AG04450 (cell line): ENCODE results near the gene HSBP1L1. TPM values are rescaled to one million over a fixed set of nuclear protein-coding genes. Genes with fewer than 3 reads are reported as not detected.
"Not testable (repeated sequence)": the region's sequence is repeated elsewhere in the genome, so short reads cannot be mapped to it uniquely, and the experiment has no call there.

Source experiments
- CTCF ChIA-PET: fragments of 300-600, 350-600 bp; formaldehyde crosslinking; extraction: SDS; loops from one replicate; lab custom pipeline; 2022; ENCODE audit warnings: antibody characterized with exemption, inconsistent platforms; lab: Charles Lee
- POLR2A ChIA-PET: fragments of 350-600 bp; formaldehyde crosslinking; extraction: SDS; loops from one replicate; lab custom pipeline; 2021; ENCODE audit warnings: antibody characterized with exemption, inconsistent platforms; lab: Yijun Ruan, JAX
- DNase-seq: peaks from one replicate; pipeline ENCODE4 v3.0.0-alpha.2; 2011; ENCODE audit warnings: low read depth, low spot score
- H3K27ac ChIP-seq: one replicate; pipeline ENCODE4 v1.5.1; 2012; ENCODE audit warnings: low read depth, low read length, control low read depth
- H3K27me3 ChIP-seq: one replicate; pipeline ENCODE4 v1.6.0; 2012; ENCODE audit warnings: low read length; ENCODE audit not compliant: control insufficient read depth, insufficient read depth
- H3K4me3 ChIP-seq: 2 replicates; pipeline ENCODE4 v1.5.1; 2011; ENCODE audit warnings: mild to moderate bottlenecking, low read depth, low read length, control low read depth
- H3K9me3 ChIP-seq: 2 replicates; pipeline ENCODE4 v1.5.1; 2012; ENCODE audit warnings: low read length; ENCODE audit not compliant: control insufficient read depth, insufficient read depth
- CTCF ChIP-seq: IDR thresholded peaks from 2 replicates; pipeline ENCODE4 v1.5.1; 2011; ENCODE audit warnings: low read depth, low read length, control low read depth, inconsistent platforms
- polyA plus RNA-seq: library from polyadenylated mRNA; depleted of rRNA; stranded (reverse); fragments of >200 nt; gene quantifications from 2 replicates; pipeline ENCODE4 v1.2.3, GENCODE V29; 2011

Gene HSBP1L1
- polyA plus RNA-seq, 1 experiment, result 19.4 TPM

GRCh38 chr18:80002468-80002867 is 38.0 kb downstream of the HSBP1L1 start:
- CTCF ChIA-PET, result no interaction called here
- no peak for TF ChIP-seq CTCF
- Histone ChIP-seq H3K27me3 (no peaks in the 10 kb centered on the region), H3K9me3 (peaks cover 10% of the 10 kb centered on the region; the same call in 1 of the 2 replicates), H3K27ac (no peak overlapping the region), H3K4me3 (no peak overlapping the region)
- POLR2A ChIA-PET, result no interaction called here
- DNase-seq, result no peak

DNA sequence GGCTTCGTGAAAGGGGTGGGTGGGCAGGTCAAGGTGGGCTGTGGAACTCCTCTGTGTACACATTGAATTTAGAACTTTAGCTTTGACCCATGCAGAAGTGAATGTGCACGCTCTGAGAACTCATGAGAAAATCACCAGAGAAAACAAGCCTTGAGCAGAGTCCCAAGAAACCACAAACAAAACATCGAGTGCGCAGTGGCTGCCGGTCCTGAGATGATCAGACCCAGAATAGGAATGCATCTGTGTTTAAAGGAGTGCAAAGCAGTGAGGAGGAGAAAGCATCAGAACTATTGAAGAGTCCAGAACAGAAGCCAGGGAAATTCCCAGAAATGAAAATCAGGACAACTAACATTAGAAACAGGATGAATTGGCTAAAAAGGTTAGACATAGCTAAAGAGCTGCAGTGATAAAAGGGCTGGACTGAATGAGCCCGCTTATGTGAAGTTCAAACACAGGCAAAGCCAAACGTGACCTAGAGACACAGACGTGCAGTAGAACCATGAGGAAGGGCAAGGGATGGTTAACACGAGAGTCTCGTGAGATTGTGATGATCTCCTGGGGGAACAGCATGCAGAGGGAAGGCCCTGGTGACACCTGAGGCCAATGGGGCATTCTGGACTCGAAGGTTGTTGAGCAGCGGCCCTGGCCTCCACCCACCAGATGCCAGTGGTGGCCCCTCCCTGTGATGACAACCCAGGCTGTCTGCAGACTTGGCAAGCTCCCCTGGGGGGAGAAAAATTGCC is 40.3 kb downstream of the HSBP1L1 start:
- Histone ChIP-seq H3K27me3 (no peaks in the 10 kb centered on the region), H3K4me3 (no peak overlapping the region), H3K9me3 (peaks cover 16% of the 10 kb centered on the region; the same call in 1 of the 2 replicates), H3K27ac (no peak overlapping the region)
- POLR2A ChIA-PET, result interaction anchor here (1.4 kb wide), 1 partner anchor 29 kb away, joined by 5 read pairs; no protein-coding TSS in a partner anchor
- CTCF ChIA-PET, result no interaction called here
- TF ChIP-seq CTCF, result no peak
- DNase-seq, result no peak

DNA sequence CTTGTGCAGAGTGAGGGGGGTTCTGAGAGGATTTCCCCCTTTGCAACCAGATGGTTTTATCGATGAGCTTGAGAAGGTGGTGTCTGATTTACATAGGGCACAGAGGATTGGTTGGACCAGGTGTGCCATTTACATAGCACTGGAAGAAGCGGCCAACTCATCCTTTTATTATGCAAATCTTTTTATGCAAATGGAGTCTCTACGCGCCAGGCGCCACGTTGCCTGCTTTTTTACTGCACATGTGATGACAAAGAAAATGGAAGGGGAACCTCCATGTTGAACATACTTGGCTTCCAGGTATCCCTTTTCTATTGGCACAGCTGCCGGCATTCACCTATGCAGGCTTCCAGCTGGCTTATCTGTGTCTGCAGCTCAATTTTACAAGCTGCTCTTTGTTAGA is 42.3 kb downstream of the HSBP1L1 start:
- CTCF ChIA-PET, result no interaction called here
- POLR2A ChIA-PET, result no interaction called here
- no peak for TF ChIP-seq CTCF

DNA sequence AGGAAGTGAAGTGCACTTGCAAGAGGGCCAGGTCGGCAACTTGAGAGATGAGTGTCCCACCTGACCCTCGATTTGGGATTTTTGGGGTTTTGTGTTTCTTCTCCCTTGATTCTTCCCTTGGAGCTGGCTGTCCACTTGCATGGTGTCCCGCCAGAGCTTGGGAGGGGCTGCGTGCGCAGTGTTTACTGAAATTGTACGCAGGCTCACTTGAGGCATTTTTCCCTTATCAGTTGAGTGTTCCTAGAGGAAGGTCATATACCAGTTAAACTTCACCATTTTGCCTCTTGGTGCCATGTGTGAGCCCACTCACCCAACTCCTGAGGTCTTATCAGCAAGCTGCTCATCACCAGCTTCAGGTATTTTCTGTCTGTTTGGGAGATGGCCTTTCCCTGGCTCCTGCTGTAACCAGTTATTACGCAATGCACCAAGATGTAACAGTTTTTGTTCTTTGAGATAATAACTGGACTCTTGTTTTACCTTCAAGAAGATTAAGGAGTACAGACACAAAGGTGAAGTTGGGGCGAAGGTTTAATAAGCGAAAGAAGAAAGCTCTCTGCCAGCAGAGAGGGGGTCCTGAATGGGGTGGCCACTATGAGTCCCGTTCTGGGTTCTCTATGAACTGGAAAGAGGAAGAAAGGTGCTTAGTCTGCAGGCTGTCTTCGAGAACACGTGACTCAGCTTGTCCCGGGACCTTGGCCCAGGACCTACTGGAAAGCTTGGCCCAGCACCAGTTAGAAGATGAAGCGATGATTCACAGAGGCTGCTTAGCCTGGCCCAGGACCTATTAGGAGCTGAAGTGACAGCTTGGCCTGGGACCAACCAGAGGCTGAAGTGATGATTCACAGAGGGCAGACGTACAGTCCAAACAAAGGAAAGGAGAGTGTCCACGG is 45.5 kb downstream of the HSBP1L1 start:
- peak; percentile 85 for DNase-seq
- CTCF ChIA-PET, result no interaction called here
- no peaks in the 10 kb centered on the region for H3K27me3 ChIP-seq
- TF ChIP-seq CTCF, result no peak
- H3K9me3 ChIP-seq, result peaks cover 16% of the 10 kb centered on the region
- H3K27ac ChIP-seq, result peak overlapping the region; percentile 86
- no peak overlapping the region for H3K4me3 ChIP-seq
- POLR2A ChIA-PET, result interaction anchor here (1.0 to 1.2 kb wide), 2 partner anchors 18 to 24 kb away, joined by 3 to 5 read pairs; no protein-coding TSS in a partner anchor

More for the DNA sequence above, 42.3 kb downstream of the HSBP1L1 start:
- Histone ChIP-seq H3K27me3 (no peaks in the 10 kb centered on the region), H3K9me3 (peaks cover 6% of the 10 kb centered on the region; the same call in 1 of the 2 replicates), H3K27ac (no peak overlapping the region), H3K4me3 (no peak overlapping the region)
- no peak for DNase-seq

DNA sequence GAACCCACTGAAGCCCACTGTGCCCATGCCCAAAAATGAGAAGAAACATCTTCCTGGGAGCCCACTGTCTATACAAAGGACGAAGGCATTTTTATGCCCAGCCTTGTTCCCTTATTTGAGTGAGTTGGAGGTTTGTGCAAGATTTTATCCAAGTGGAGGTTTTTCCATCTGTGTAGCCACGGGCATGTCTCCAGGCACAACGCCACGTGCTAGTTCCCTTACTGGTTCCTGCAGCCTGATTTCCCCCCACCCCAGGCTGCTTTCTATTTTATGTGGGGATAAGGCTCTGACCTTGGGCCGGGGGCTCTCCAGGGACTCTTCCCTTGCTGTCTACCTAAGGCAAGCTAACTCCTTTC is 46.1 kb downstream of the HSBP1L1 start:
- Histone ChIP-seq H3K4me3 (no peak overlapping the region), H3K9me3 (peaks cover 17% of the 10 kb centered on the region), H3K27me3 (no peaks in the 10 kb centered on the region), H3K27ac (peak overlapping the region; percentile 86)
- DNase-seq, result no peak
- no peak for TF ChIP-seq CTCF
- POLR2A ChIA-PET, result interaction anchor here (1.0 to 1.2 kb wide), 2 partner anchors 17 to 23 kb away, joined by 3 to 5 read pairs; no protein-coding TSS in a partner anchor
- CTCF ChIA-PET, result no interaction called here

DNA sequence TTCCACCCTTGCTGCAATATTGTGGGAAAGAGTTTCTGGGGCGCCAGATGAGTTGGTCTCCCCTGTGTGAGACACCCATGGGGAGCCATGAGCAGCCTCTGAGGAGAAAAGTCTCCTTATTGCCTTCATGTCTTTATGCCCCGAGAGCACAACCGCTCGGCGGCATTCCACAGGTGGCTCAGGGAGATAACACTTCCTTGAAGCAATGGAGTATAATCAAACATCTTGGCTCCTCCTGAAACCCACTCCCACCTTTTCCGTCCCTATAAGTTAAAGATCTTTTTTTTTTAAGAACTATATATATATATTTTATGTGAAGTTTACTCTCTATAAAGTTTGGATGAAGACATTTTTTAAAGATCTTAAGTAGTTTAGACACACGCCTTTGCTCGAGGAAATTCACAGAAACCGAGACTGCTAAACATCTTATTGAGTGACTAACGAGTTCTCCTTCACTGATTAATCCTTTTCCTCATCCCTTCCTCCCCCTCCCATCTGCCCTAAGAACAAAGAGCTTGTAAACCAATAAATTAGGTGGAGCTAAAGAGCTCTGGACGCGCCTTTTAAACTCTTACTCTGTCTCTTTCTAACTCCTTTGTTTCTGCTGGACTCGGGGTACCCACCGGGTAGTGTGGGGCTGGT is 47.2 kb downstream of the HSBP1L1 start:
- DNase-seq, POLR2A ChIA-PET, CTCF ChIA-PET, H3K27ac ChIP-seq, H3K4me3 ChIP-seq, H3K27me3 ChIP-seq: not testable (repeated sequence)
- H3K9me3 ChIP-seq, result peaks cover 17% of the 10 kb centered on the region
